AG09309 (cell line): ENCODE data around the gene TGFB3.
"Not testable (repeated sequence)": the region's sequence is repeated elsewhere in the genome, so short reads cannot be mapped to it uniquely, and the experiment has no call there.

Source experiments
- DNase-seq: peaks from one replicate; pipeline ENCODE4 v3.0.0-alpha.2; 2010; ENCODE audit warnings: low read depth
- H3K4me3 ChIP-seq: 2 replicates; pipeline ENCODE4 v1.5.1; 2011; ENCODE audit warnings: mild to moderate bottlenecking, low read depth, low read length, moderate library complexity; ENCODE audit not compliant: control insufficient read depth
- TF ChIP-seq, protein P1 (sequence below): IDR thresholded peaks from 2 replicates; pipeline ENCODE4 v1.5.1; 2011; ENCODE audit warnings: mild to moderate bottlenecking, low read depth, low read length, inconsistent platforms; ENCODE audit not compliant: insufficient read depth, control insufficient read depth; ENCODE audit errors: missing control alignments

TGFB3 gene

GRCh38 chr14:76015191-76015590 is 33.4 kb upstream of the TGFB3 start:
- TF ChIP-seq, protein P1, sequence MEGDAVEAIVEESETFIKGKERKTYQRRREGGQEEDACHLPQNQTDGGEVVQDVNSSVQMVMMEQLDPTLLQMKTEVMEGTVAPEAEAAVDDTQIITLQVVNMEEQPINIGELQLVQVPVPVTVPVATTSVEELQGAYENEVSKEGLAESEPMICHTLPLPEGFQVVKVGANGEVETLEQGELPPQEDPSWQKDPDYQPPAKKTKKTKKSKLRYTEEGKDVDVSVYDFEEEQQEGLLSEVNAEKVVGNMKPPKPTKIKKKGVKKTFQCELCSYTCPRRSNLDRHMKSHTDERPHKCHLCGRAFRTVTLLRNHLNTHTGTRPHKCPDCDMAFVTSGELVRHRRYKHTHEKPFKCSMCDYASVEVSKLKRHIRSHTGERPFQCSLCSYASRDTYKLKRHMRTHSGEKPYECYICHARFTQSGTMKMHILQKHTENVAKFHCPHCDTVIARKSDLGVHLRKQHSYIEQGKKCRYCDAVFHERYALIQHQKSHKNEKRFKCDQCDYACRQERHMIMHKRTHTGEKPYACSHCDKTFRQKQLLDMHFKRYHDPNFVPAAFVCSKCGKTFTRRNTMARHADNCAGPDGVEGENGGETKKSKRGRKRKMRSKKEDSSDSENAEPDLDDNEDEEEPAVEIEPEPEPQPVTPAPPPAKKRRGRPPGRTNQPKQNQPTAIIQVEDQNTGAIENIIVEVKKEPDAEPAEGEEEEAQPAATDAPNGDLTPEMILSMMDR = no peak
- no peak overlapping the region for H3K4me3 ChIP-seq
- DNase-seq = no peak

DNA sequence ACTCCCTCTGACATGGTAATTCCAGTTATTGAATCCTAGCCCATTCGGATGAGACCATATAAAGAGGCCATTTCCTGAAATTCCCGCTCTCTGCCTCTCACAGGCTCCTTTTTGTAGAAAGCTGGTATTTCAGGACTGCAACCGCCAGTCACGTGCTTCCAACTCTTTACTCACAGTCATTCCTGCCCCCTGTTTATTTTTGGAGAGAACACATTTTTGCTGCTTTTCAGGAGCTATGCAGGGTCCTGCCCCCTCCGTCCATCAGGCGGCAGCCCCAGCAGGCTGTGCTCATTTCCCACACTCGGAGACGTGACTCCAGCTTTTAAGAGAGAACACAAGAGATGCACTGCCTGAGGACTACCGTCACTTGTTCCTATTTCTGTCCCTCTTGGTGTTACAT is 30.6 kb upstream of the TGFB3 start:
- TF ChIP-seq, protein P1 = no peak
- no peak overlapping the region for H3K4me3 ChIP-seq
- DNase-seq = no peak

- no peak overlapping the region for H3K4me3 ChIP-seq
- TF ChIP-seq, protein P1 = no peak
- no peak for DNase-seq
These were observed 30.1 kb upstream of the TGFB3 start for GRCh38 chr14:76011930-76012329.

DNA sequence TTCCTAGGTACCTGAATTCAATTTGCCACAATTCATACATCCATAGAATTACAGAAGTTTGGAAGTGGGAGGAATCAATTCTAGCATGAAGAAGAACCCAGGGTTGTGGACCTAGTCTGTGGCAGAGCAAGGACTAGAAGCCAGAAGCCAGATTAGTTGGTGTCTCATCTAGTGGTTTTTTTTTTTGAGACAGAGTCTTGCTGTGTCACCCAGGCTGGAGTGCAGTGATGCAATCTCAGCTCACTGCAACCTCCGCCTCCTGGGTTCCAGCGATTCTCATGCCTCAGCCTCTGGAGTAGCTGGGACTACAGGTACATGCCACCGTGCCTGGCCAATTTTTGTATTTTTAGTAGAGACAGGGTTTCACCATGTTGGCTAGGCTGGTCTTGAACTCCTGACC is 27.8 kb upstream of the TGFB3 start:
- H3K4me3 ChIP-seq, DNase-seq: not testable (repeated sequence)

GRCh38 chr14:76007852-76008251 is 26.1 kb upstream of the TGFB3 start:
- DNase-seq = no peak
- TF ChIP-seq, protein P1 = no peak
- H3K4me3 ChIP-seq = no peak overlapping the region

- H3K4me3 ChIP-seq = no peak overlapping the region
- no peak for DNase-seq
- TF ChIP-seq, protein P1 = no peak
These were observed 25.6 kb upstream of the TGFB3 start for GRCh38 chr14:76007379-76007778.

DNA sequence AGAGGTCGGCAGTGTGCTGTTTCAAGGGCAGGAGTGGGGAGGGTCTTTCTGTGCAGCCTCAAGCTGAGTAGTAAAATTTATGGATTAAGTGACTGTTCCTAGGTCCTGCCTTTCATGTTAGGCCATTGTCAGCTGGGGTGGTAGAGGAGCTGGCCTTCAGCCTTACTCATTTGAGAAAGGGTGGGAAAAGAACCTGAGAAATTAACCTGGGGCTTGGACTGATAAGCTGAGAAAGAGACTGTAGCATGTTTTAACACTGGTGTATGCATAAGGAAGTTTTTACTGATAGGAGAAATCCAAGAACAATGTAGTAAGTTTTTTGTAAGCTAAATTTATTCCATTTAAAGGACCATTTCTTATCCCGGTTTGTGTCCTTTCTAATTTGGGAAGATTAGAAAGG is 24.5 kb upstream of the TGFB3 start:
- no peak overlapping the region for H3K4me3 ChIP-seq
- TF ChIP-seq, protein P1 = no peak
- no peak for DNase-seq

DNA sequence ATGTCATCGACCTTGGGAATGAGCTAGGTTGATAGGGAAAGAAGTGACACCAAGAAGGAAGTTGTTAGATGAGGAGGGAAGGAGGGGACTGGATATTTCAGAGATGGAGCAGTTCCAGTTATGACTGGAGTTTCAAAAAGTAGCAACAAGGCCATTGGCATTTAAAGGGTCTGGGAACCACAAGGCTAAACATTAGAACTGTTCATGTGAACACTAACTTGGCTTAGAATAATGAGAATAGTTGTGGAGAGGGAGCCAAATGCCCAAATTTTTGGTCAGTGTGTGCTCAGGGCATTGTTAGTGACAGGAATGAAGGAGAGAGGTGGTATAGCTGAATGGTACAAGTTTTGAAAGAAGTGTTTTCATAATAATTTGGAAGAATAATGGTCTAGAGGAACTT is 20.6 kb upstream of the TGFB3 start:
- TF ChIP-seq, protein P1 = no peak
- no peak for DNase-seq
- H3K4me3 ChIP-seq = no peak overlapping the region
